DND-41 (cell line): ENCODE measurements around the gene MAP2K3.

ENCODE experiments used
- EZH2 ChIP-seq: IDR thresholded peaks from 3 replicates; pipeline ENCODE4 v1.6.1; 2012; ENCODE audit warnings: borderline replicate concordance, low read depth, mild to moderate bottlenecking, moderate library complexity, low read length, inconsistent platforms; ENCODE audit not compliant: severe bottlenecking
- TF ChIP-seq, protein P1 (sequence below): IDR thresholded peaks from 2 replicates; pipeline ENCODE4 v1.5.1; 2012; ENCODE audit warnings: borderline replicate concordance, low read length, moderate library complexity, mild to moderate bottlenecking; ENCODE audit not compliant: poor library complexity, severe bottlenecking; ENCODE audit errors: extremely low read depth

DNA sequence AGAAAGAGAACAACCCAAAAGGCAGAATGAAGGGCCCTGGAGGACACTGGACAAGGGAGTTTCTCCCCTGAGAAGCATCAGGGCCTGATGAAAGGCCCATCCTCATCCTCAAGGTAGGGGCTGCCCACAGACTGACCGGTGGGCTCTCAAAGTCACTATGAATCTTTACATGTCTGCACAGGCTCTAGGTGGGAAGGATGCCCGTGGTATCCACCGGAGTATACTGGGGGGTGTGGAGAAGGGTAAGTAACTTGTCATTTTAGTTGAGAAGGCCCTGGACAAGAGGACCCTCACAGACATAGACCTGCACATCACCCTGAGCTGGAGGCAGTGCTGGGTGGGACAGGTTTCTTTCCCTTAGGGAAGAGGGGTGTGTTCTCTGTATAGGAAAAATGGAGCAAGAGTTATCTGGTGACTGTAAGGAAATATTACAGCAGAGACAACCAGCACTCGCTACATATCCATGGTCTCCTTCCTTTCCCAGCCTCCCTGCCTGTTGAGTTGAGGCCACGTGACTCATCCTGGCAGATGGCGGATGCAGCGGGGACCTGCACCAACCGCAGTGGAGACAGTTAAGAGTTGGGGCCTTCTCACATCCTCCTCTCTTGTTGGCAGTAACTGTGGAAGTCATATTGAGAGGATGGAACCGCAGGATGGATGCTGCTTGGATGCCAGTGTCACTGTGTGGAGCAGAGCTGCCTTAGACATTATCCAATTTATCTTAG is 46.1 kb downstream of the MAP2K3 start:
- TF ChIP-seq, protein P1, sequence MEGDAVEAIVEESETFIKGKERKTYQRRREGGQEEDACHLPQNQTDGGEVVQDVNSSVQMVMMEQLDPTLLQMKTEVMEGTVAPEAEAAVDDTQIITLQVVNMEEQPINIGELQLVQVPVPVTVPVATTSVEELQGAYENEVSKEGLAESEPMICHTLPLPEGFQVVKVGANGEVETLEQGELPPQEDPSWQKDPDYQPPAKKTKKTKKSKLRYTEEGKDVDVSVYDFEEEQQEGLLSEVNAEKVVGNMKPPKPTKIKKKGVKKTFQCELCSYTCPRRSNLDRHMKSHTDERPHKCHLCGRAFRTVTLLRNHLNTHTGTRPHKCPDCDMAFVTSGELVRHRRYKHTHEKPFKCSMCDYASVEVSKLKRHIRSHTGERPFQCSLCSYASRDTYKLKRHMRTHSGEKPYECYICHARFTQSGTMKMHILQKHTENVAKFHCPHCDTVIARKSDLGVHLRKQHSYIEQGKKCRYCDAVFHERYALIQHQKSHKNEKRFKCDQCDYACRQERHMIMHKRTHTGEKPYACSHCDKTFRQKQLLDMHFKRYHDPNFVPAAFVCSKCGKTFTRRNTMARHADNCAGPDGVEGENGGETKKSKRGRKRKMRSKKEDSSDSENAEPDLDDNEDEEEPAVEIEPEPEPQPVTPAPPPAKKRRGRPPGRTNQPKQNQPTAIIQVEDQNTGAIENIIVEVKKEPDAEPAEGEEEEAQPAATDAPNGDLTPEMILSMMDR, result no peak
- TF ChIP-seq EZH2, result no peak
